NK-92 treated with Interleukin-12 subunit alpha and Interleukin-12 subunit beta, amount 100 ng/mL, for 24 hours (cell line): ENCODE data around the gene FHOD3.

Experiments
- DNase-seq: peaks from one replicate; lab custom pipeline; 2025; lab: John Stamatoyannopoulos, UW

Gene FHOD3

DNA sequence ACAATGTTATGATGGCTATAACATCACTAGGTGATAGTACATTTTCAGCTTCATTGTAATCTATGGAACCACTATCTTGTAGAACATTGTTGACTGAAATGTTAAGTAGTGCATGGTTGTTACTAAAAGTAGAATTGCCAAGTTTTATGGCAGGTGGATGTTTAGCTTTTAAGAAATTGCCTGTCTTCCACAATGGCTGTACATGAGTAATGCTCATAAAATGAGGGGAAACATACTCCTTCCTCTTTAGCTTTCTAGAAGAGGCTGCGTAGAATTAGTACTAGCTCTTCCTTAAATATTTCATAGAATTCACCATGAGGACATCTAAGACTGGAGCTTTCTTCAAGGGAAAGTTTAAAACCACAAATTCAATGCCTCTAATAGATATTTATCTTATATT, 370.3 kb downstream of the FHOD3 start:
- no peak for DNase-seq

- DNase-seq: no peak
Measured at GRCh38 chr18:36668349-36668748, 370.8 kb downstream of the FHOD3 start.

- no peak for DNase-seq
Measured at GRCh38 chr18:36672437-36673344, 375.2 kb downstream of the FHOD3 start.

DNA sequence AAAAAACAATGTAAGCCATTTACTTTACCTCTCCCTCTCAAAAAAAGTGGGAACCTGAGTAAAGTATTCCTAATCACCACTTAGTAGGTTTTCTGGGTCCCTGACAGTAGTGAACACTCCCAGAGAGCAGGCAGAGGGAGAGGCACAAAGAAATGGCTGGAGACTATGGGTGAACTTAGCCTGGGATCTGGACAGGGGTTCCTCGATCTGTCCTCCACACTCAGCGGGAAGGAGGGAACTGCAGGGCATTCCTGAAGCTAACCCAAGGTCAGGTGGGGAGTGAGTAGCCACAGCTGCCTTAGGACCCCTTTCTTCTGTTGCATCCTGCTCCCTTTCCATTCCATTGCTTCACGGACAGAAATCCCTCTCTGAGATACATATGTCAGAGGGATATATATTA, 375.9 kb downstream of the FHOD3 start:
- DNase-seq: no peak

DNA sequence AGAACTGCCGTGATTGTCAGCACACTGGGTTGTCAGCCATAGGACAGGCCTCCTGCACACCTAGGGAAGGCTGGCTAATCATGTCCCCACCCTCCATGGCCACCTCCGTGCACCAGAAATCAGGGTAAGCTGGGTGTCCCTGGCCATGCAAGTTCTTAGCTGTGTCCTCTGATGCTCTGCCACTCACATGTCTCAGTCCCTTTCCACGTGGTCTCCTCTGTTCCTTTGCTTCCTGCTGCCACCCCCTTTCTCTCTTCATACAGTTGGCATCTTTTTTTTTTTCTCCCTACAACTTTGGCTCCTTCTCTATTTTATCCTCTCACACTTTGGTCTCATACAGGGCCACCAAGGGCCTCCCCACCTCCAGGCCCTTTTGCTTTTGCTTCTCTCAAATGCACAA, 377.6 kb downstream of the FHOD3 start:
- DNase-seq: no peak

- no peak for DNase-seq
Measured at GRCh38 chr18:36675542-36675941, 378.0 kb downstream of the FHOD3 start.

DNA sequence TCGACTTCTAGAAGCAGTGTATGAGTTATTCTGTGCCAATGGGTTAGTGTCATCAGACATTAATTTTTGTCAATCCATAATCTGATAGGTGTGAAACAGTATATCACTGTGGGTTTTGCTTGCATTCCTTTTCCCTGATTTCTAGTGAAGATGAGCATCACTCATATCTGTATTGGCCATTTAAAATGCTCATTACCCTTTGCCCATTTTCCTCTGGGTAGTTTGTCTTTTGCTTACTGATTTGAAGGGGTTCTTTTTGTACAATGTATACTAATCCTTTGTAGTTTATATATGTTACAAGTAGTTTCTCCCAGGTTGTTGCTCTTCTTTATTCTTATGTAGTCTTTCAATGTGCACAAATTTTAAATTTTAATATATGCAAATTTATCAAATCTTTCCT, 379.1 kb downstream of the FHOD3 start:
- DNase-seq: no peak

DNA sequence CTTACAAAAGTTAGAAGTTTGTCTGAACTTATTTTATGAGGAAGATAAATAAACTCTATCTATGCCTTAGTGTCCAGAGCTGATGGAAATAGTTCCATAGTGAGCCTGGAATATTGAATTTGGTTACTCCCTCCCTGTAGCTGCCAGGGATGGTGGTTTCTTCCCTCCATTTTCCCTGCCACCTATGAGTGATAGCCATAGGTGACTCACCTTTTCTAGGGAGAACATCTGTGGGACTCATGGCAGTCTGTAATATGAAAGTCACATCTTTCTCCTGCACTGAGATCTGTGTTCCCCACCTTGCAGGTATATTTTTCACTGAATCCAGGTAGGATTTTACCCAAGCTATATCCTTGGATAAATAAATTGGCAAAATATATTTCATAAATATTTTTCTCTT, 382.5 kb downstream of the FHOD3 start:
- DNase-seq: no peak

DNA sequence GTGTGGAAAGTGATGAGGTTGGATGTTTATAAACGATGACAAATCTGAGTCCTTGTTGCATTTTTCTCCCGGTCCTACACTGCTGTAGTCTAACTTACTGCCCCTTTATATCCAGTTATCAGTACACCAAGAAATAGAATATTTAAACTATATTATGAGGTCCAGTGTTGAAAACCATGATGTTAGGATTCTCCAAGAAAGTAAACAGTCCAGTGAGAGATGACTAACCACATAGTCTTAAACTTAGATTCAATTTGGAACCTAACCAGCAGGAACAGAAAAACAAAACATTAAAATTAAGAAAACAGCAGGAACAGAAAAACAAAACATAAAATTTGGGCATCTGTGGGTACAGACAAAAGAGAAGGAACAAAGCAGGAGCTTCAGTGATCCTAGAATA, 388.1 kb downstream of the FHOD3 start:
- DNase-seq: no peak

- DNase-seq: peak; percentile 6
Measured at GRCh38 chr18:36688020-36688965, 390.8 kb downstream of the FHOD3 start.

- DNase-seq: no peak
Measured at GRCh38 chr18:36692371-36692770, 394.9 kb downstream of the FHOD3 start.

DNA sequence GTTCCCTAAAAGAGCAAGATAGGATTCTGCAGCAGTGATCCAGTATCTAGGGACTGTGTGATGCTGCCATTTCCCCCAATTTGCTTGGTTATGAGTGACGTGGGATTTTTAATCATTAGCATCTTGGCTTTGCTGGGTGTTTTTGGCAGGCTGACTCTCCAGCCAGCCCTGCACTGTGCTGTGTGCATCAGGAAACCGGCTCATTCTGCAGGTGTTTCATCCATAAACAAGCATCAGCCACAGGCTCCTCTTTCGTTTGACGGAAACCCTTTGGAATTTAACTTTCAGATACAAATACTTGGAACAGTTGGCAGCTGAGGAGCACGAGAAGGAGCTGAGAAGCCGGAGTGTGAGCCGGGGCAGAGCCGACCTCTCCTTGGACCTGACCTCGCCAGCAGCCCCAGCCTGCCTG, 395.4 kb downstream of the FHOD3 start:
- no peak for DNase-seq

GRCh38 chr18:36693931-36694620, 396.6 kb downstream of the FHOD3 start:
- DNase-seq: no peak

DNA sequence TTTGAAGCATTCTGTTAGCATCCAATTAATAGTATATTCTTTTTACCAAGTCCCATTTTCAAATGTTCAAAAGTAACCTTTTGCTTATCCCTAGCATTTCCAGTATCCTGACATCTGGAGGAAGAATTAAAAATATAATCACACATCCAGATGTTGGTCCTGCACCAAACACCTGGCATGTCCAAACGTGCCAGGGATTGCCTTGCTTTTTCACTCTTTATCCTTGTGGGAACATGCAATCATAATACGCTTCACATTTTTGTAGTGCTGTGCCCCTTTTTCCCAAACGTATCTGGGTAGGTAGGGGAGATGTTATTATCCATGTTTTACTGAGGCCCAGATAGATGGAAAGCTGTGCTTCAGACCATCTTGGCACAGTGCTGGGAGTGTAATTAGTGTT, 398.3 kb downstream of the FHOD3 start:
- DNase-seq: no peak

DNA sequence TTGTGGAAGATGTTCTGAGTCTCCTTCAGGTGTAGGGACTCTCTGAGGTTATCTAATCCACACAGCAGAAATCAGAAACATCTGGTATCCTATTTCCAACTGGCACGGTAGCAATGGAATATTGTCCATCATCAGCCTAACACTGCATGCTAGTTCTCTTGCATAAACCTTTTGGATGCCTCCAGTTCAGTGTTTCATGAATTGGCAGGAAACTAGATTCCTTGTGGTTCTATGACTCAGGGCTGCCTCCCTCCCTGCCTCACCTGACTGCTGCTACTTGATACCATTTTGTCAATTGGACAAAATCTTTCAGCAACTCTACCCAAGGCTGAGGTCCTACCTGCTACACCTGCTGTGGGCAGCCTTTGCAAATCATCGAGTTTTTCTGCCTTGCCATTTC, 400.4 kb downstream of the FHOD3 start:
- no peak for DNase-seq

DNA sequence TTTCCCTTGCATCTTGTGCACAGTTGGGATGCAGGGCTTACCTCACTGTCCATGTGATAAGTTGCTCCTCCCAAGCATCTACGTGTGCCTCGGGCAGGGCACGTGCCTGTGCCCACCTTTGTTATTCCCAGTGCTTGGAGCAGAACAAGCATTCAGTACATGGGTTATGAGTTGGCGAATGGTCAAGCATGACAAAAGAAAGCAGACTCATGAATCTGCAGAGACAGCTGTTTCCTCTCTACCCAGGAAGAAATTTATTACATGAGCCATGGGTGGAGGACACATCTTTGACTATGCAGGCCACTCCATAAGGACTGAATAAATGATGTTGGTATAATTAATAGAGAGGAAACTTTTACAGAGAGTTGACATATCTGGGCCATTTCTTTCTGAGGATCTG, 403.4 kb downstream of the FHOD3 start:
- no peak for DNase-seq

DNA sequence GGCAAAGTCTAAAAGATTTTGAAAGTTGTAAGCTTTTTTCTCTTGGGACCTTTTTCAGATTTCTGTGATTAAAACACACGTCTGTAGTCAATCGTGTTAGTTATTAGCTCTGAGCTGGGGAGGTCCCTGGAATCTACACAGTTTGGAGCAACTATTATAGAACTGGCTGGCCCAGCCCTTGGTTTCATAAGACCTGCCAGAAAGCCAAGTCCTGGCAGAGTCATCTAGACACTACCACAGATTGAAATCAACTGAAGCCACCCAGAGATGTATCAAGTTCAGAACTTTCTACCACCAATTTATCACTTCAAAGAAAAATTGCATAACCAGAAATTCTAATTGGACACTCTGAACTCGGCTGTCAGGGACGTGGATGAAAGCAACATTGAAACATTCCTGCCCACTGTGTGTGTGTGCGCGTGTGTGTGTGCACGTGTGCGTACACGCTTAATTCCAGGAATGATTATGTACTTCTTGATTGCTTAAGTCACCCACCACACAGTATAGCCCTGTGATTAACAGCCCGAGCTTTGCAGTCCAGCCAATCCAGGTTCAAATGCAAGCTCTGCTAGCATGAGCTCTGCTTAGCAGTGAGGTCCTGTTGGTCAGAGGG, 405.0 kb downstream of the FHOD3 start:
- no peak for DNase-seq

GRCh38 chr18:36704156-36704555, 406.6 kb downstream of the FHOD3 start:
- DNase-seq: no peak

GRCh38 chr18:36706134-36706881, 408.8 kb downstream of the FHOD3 start:
- DNase-seq: no peak

DNA sequence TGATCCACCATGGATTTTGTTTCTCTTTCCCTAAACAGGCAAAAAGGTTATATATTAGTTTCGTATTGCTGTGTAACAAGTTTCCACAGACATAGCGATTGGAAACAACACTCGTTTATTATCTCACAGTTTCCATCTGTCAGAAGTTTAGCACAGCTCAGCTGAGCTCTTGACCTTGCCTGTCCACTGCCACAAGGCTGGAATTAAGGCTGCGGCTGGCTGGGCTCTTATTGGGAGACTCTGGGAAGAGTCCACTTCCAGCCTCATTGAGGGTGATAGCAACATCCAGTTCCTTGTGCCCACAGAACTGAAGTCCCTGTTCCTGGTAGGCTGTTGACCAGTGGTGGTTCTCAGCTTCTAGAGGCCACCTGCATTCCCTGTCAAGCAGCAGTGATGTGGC, 410.9 kb downstream of the FHOD3 start:
- DNase-seq: no peak

GRCh38 chr18:36709315-36709714, 411.8 kb downstream of the FHOD3 start:
- no peak for DNase-seq
